Adrenal gland (tissue), 12 donors: ENCODE data around the gene SIMC1. TPM values are rescaled to one million over a fixed set of nuclear protein-coding genes. Genes with fewer than 3 reads are reported as not detected.
A peak's percentile ranks its signal among the peaks of the same experiment; 100 is the strongest.

Experiments
- DNase-seq, 7 donors: peaks; one replicate each; pipeline ENCODE4 v3.0.0-alpha.2; 2019 to 2020
- H3K27ac ChIP-seq, 5 donors: fragments of 200-600 bp; sonication (generic) in 4 of 5; 1 replicate in 3 of 5; 2 replicates in 2 of 5; pipeline versions ENCODE4 v1.5.1 to v1.8.0; 2016 to 2020; ENCODE audit warnings: mild to moderate bottlenecking in 1 of 5
- H3K27me3 ChIP-seq: fragments of 200-600 bp; 2 replicates; pipeline ENCODE4 v1.8.0; 2021
- H3K36me3 ChIP-seq, 2 donors: fragments of 200-600 bp; replicated peaks in 1 of 2; 1 replicate in 1 of 2; 2 replicates in 1 of 2; pipeline versions ENCODE4 v1.5.1 to v1.8.0; 2018 to 2022
- H3K4me1 ChIP-seq, 2 donors: fragments of 200-600 bp; replicated peaks in 1 of 2; 1 replicate in 1 of 2; 2 replicates in 1 of 2; pipeline versions ENCODE4 v1.5.1 to v1.8.0; 2018 to 2021
- H3K4me3 ChIP-seq, 4 donors: fragments of 200-600 bp; sonication (generic) in 3 of 4; one replicate each; pipeline ENCODE4 v1.5.1; 2016 to 2018
- H3K9me3 ChIP-seq, 3 donors: fragments of 200-600 bp; sonication (generic) in 1 of 3; replicated peaks in 1 of 3; 1 replicate in 2 of 3; 2 replicates in 1 of 3; pipeline versions ENCODE4 v1.5.1 to v1.8.0; 2016 to 2021
- POLR2A ChIP-seq, 2 donors: fragments of 450-650 bp; IDR thresholded peaks; one replicate each; pipeline ENCODE4 v1.6.1; 2017; ENCODE audit warnings: antibody characterized with exemption in 2 of 2, mild to moderate bottlenecking in 2 of 2, moderate library complexity in 1 of 2
- WGBS, 4 donors: extraction: QIAGEN DNeasy Blood & Tissue Kit in 2 of 4; methylation state at CpG; one replicate each; pipeline versions ENCODE4 v1.1.5 to v1.1.7; 2013 to 2017; 5-methylcytosine and 5-hydroxymethylcytosine counted together
- intact Hi-C, 2 donors: fragments of 100-400 bp; cut with DNase I; formaldehyde crosslinking; loops; one replicate each; pipeline versions ENCODE4 v1.14.1 to v1.15.0; 2022 to 2023
- polyA plus RNA-seq, 3 donors: library from polyadenylated mRNA; stranded (reverse); fragments of 200-250 nt in 2 of 3; fragments of 350-450 nt in 1 of 3; fragmentation: Illumina TruSeq in 1 of 3; extraction: RNeasy Lipid Tissue Mini Kit (QIAGEN cat#74804) in 1 of 3; gene quantifications; one replicate each; pipeline ENCODE4 v1.2.3, GENCODE V29; 2013 to 2014
- total RNA-seq, 9 donors: library from RNA; depleted of rRNA in 4 of 9; stranded (reverse); fragments of >200 nt in 4 of 9; fragments of 120-200 nt in 1 of 9; fragmentation: NEBNext Ultra II Directional in 1 of 9; extraction: Animal tissue kit (Norgen Biotek cat#: 25700) in 1 of 9; gene quantifications; one replicate each; pipeline versions ENCODE4 v1.1.0 to v1.2.4, GENCODE V29; 2013 to 2023
- TF ChIP-seq, protein P1 (sequence below), 6 experiments: fragments of 450-650 bp in 4 of 6; fragments of 200-600 bp in 2 of 6; sonication (generic) in 1 of 6; IDR thresholded peaks; 1 replicate in 5 of 6; 2 replicates in 1 of 6; pipeline versions ENCODE4 v1.5.1 to v1.8.0; 2016 to 2021; ENCODE audit warnings: antibody characterized with exemption in 6 of 6, mild to moderate bottlenecking in 2 of 6, moderate library complexity in 1 of 6
- donor health status: healthy with polysubstance abuse.
- donor health status: Bipolar disorder and iron deficiency.
- donor health status: DM: yes; HTN: yes; CAD: no.
- donor health status: DM: no; HTN: no; CAD: no.
- donor health status: DM: no; HTN: no; CAD: no.
- donor health status: DM: yes; HTN: yes; CAD: no.

The SIMC1 gene
- total and polyA plus RNA-seq, 12 donors, result 25.7 to 85.3 (median 47.7) TPM

DNA sequence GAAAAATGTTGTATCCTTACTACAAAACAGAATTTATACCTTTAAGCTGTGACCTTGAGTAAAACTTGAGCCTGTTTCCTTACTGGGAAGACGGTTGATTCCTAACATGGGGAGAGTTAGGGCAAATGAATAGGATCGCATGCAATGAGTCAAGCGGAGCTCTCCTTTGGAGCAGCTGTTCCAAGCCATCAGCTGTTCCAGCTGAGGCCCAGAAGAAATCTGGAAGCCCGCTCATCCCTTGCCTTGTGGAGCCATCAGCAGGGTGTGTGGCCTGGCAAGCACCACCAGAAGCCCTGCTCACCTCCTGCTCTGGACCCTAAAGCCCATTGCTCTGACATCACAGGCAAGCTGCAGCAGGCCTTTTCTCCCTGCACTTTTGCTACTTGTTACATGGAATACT lies 115.3 kb downstream of the SIMC1 start:
- peaks cover 5 to 15% of the 10 kb centered on the region in 2 donors for H3K4me1 ChIP-seq
- 92 to 98% (median 96%) methylated on average over 4 of the region's 4 CpGs for WGBS, 4 donors
- intact Hi-C loops, result no loop called here
- DNase-seq, result peak in 1 of 7 donors; percentile 41
- no peak overlapping the region for H3K4me3 ChIP-seq
- H3K27ac ChIP-seq, result no peak overlapping the region
- TF ChIP-seq, protein P1, sequence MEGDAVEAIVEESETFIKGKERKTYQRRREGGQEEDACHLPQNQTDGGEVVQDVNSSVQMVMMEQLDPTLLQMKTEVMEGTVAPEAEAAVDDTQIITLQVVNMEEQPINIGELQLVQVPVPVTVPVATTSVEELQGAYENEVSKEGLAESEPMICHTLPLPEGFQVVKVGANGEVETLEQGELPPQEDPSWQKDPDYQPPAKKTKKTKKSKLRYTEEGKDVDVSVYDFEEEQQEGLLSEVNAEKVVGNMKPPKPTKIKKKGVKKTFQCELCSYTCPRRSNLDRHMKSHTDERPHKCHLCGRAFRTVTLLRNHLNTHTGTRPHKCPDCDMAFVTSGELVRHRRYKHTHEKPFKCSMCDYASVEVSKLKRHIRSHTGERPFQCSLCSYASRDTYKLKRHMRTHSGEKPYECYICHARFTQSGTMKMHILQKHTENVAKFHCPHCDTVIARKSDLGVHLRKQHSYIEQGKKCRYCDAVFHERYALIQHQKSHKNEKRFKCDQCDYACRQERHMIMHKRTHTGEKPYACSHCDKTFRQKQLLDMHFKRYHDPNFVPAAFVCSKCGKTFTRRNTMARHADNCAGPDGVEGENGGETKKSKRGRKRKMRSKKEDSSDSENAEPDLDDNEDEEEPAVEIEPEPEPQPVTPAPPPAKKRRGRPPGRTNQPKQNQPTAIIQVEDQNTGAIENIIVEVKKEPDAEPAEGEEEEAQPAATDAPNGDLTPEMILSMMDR (IDR thresholded peaks at IDR 0.05), result no peak
- no peak for TF ChIP-seq POLR2A (IDR thresholded peaks at IDR 0.05)
- no peaks in the 10 kb centered on the region for H3K27me3 ChIP-seq
- H3K36me3 ChIP-seq, result peaks cover 0 to 84% of the 10 kb centered on the region in 2 donors
- no peaks in the 10 kb centered on the region for H3K9me3 ChIP-seq

DNA sequence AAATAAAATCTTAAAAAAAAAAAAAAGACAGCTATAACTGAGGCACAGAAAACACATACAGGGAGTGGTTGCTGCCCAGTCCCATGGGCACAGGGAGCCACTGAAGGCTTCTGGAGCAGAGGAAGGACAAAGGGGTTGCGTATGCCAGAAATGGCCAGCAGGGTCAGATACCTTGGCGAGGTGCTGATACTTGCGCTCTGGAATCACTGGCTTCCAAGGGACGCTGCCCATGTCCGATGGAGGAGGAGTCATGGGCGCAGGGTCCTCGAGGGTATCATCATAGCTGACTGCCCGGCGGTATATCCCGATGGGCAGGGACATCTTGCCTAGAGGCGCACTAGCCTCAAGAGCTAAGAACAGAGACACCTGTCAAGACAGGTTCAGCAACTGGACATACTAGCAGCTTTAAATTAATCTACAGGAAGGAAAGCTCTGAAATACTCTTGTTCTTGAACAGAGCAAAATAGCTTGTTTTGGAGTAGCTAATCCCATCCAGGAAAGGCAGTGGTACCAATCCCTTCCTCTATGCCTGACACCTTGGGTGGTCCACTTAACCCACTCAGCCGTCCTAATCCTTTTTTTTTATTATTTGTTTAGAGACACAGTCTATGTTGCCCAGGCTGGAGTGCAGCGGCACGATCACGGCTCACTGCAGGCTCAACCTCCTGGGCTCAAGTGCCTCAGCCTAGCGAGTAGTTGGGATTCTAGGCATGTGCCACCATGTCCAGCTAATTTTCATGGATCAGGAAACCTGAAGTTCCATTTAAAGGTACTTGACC lies 117.4 kb downstream of the SIMC1 start:
- no peaks in the 10 kb centered on the region for H3K27me3 ChIP-seq
- H3K27ac ChIP-seq, result no peak overlapping the region
- peaks cover 0 to 70% of the 10 kb centered on the region in 2 donors for H3K36me3 ChIP-seq
- intact Hi-C loops, result no loop called here
- DNase-seq, result peak in 1 of 7 donors; percentile 50
- no peak overlapping the region for H3K4me3 ChIP-seq
- TF ChIP-seq, protein P1 (IDR thresholded peaks at IDR 0.05), result peak in 1 of 6 experiments; percentile 5
- TF ChIP-seq POLR2A (IDR thresholded peaks at IDR 0.05), result no peak
- WGBS, 4 donors, result 92 to 93% (median 93%) methylated on average over 15 to 16 of the region's 16 CpGs
- no peaks in the 10 kb centered on the region for H3K9me3 ChIP-seq
- H3K4me1 ChIP-seq, result peaks cover 9 to 27% of the 10 kb centered on the region in 2 donors

DNA sequence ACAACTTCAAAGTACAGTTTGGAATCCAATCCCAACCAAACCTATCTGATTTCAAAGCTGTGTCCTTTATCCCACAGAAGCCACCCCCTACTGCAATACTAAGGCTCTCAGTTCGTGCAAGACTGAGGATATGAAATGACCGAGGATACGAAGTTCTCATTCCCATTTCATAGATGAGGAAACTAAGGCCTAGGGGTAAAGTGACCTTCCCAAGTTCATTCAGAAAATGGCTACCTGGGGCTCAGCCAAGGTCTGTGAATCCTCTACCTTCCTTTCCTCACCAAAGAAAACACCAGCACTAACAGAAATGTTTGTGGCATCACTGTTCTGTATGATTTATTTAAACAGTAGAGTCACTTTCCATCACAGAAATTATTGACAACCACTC lies 117.9 kb downstream of the SIMC1 start:
- no peak for DNase-seq
- intact Hi-C loops, result no loop called here
- no peaks in the 10 kb centered on the region for H3K27me3 ChIP-seq
- H3K4me3 ChIP-seq, result no peak overlapping the region
- no peak overlapping the region for H3K27ac ChIP-seq
- peaks cover 0 to 64% of the 10 kb centered on the region in 2 donors for H3K36me3 ChIP-seq
- WGBS, 4 donors, result 87 to 96% (median 92%) methylated on average over 3 of the region's 3 CpGs
- no peak for TF ChIP-seq POLR2A (IDR thresholded peaks at IDR 0.05)
- TF ChIP-seq, protein P1 (IDR thresholded peaks at IDR 0.05), result no peak
- H3K9me3 ChIP-seq, result no peaks in the 10 kb centered on the region
- peaks cover 11 to 30% of the 10 kb centered on the region in 2 donors for H3K4me1 ChIP-seq

DNA sequence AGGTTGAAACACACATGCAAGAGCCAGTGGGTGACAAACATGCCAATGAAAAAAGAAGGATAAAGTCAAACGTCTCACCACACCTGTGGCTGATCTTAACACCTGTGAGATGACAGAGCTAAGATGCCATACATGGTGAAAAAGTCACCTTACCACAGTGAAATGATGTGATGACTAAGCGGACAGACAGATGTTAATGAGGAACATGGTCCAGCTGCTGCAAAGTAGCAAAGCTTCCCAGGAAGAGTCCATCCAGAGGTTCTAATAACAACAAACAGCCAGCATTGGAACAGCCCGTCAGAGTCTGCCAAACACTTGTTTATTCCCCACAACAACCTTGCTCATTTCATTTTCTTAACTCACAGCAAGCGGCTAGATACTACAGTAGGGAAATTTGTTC lies 121.4 kb downstream of the SIMC1 start:
- H3K4me1 ChIP-seq, result peaks cover 6 to 22% of the 10 kb centered on the region in 2 donors
- DNase-seq, result no peak
- intact Hi-C loops, result no loop called here
- no peak overlapping the region for H3K4me3 ChIP-seq
- H3K27ac ChIP-seq, result no peak overlapping the region
- TF ChIP-seq POLR2A (IDR thresholded peaks at IDR 0.05), result no peak
- TF ChIP-seq, protein P1 (IDR thresholded peaks at IDR 0.05), result no peak
- H3K36me3 ChIP-seq, result peaks cover 0 to 34% of the 10 kb centered on the region in 2 donors
- H3K9me3 ChIP-seq, result no peaks in the 10 kb centered on the region
- WGBS, 4 donors, result 63 to 70% (median 64%) methylated on average over 4 of the region's 4 CpGs
- no peaks in the 10 kb centered on the region for H3K27me3 ChIP-seq
